ENCODE results near the gene INTS6. TPM values are rescaled to one million over a fixed set of nuclear protein-coding genes. Genes with fewer than 3 reads are reported as not detected.

Gene INTS6
- total and polyA plus RNA-seq, 2 donors from 2014 or later, result 8.3 to 31.0 TPM

- no peaks in the 10 kb centered on the region for H3K9me3 ChIP-seq (ENCODE audit: control insufficient read depth in 2 of 3, insufficient read depth in 1 of 3, low read length in 3 of 3)
- TF ChIP-seq CTCF (IDR thresholded peaks at IDR 0.05; ENCODE audit: borderline replicate concordance, extremely low read depth, insufficient read depth), result no peak
- no peaks in the 10 kb centered on the region for H3K27me3 ChIP-seq (ENCODE audit: control insufficient read depth, insufficient read depth, low read length)
- no peak overlapping the region for H3K4me3 ChIP-seq (ENCODE audit: low read length in 3 of 3)
- DNase-seq (no peak), FAIRE-seq (no peak)
- H3K36me3 ChIP-seq (ENCODE audit: control insufficient read depth in 2 of 3, insufficient read depth in 3 of 3, low read length in 3 of 3), result no peaks in the 10 kb centered on the region
- intact Hi-C loops (cut with DNase I), result no loop called here
- no peak overlapping the region for H3K9ac ChIP-seq (ENCODE audit: low read length in 3 of 3)
- H3K27ac ChIP-seq (ENCODE audit: low read depth in 2 of 2, low read length in 2 of 2), result no peak overlapping the region
- H3K4me1 ChIP-seq (ENCODE audit: control insufficient read depth in 2 of 3, insufficient read depth in 2 of 3, low read depth in 1 of 3, low read length in 3 of 3), result peaks cover 0 to 4% (median 0%) of the 10 kb centered on the region in 3 donors
Observed at GRCh38 chr13:51343475-51343874, 109.4 kb downstream of the INTS6 start.

GRCh38 chr13:51342706-51343105, 110.1 kb downstream of the INTS6 start:
- H3K27ac ChIP-seq (ENCODE audit: low read depth in 2 of 2, low read length in 2 of 2), result no peak overlapping the region
- no peak overlapping the region for H3K9ac ChIP-seq (ENCODE audit: low read length in 3 of 3)
- H3K4me3 ChIP-seq (ENCODE audit: low read length in 3 of 3), result no peak overlapping the region
- peaks cover 0 to 4% (median 0%) of the 10 kb centered on the region in 3 donors for H3K4me1 ChIP-seq (ENCODE audit: control insufficient read depth in 2 of 3, insufficient read depth in 2 of 3, low read depth in 1 of 3, low read length in 3 of 3)
- intact Hi-C loops (cut with DNase I), result no loop called here
- H3K36me3 ChIP-seq (ENCODE audit: control insufficient read depth in 2 of 3, insufficient read depth in 3 of 3, low read length in 3 of 3), result no peaks in the 10 kb centered on the region
- H3K9me3 ChIP-seq (ENCODE audit: control insufficient read depth in 2 of 3, insufficient read depth in 1 of 3, low read length in 3 of 3), result no peaks in the 10 kb centered on the region
- FAIRE-seq (no peak), DNase-seq (no peak)
- no peaks in the 10 kb centered on the region for H3K27me3 ChIP-seq (ENCODE audit: control insufficient read depth, insufficient read depth, low read length)
- no peak for TF ChIP-seq CTCF (IDR thresholded peaks at IDR 0.05; ENCODE audit: borderline replicate concordance, extremely low read depth, insufficient read depth)

GRCh38 chr13:51341791-51342190, 111.0 kb downstream of the INTS6 start:
- no peak overlapping the region for H3K27ac ChIP-seq (ENCODE audit: low read depth in 2 of 2, low read length in 2 of 2)
- peaks cover 0 to 4% (median 0%) of the 10 kb centered on the region in 3 donors for H3K4me1 ChIP-seq (ENCODE audit: control insufficient read depth in 2 of 3, insufficient read depth in 2 of 3, low read depth in 1 of 3, low read length in 3 of 3)
- H3K9ac ChIP-seq (ENCODE audit: low read length in 3 of 3), result no peak overlapping the region
- H3K4me3 ChIP-seq (ENCODE audit: low read length in 3 of 3), result no peak overlapping the region
- DNase-seq (no peak), FAIRE-seq (no peak)
- no peak for TF ChIP-seq CTCF (IDR thresholded peaks at IDR 0.05; ENCODE audit: borderline replicate concordance, extremely low read depth, insufficient read depth)
- H3K9me3 ChIP-seq (ENCODE audit: control insufficient read depth in 2 of 3, insufficient read depth in 1 of 3, low read length in 3 of 3), result no peaks in the 10 kb centered on the region
- H3K27me3 ChIP-seq (ENCODE audit: control insufficient read depth, insufficient read depth, low read length), result no peaks in the 10 kb centered on the region
- no peaks in the 10 kb centered on the region for H3K36me3 ChIP-seq (ENCODE audit: control insufficient read depth in 2 of 3, insufficient read depth in 3 of 3, low read length in 3 of 3)
- intact Hi-C loops (cut with DNase I), result no loop called here

- Histone ChIP-seq H3K36me3 (ENCODE audit: control insufficient read depth in 2 of 3, insufficient read depth in 3 of 3, low read length in 3 of 3) (no peaks in the 10 kb centered on the region), H3K27me3 (ENCODE audit: control insufficient read depth, insufficient read depth, low read length) (no peaks in the 10 kb centered on the region), H3K27ac (ENCODE audit: low read depth in 2 of 2, low read length in 2 of 2) (no peak overlapping the region), H3K9ac (ENCODE audit: low read length in 3 of 3) (no peak overlapping the region), H3K9me3 (ENCODE audit: control insufficient read depth in 2 of 3, insufficient read depth in 1 of 3, low read length in 3 of 3) (no peaks in the 10 kb centered on the region), H3K4me3 (ENCODE audit: low read length in 3 of 3) (no peak overlapping the region), H3K4me1 (ENCODE audit: control insufficient read depth in 2 of 3, insufficient read depth in 2 of 3, low read depth in 1 of 3, low read length in 3 of 3) (peaks cover 0 to 4% (median 0%) of the 10 kb centered on the region in 3 donors)
- DNase-seq, result no peak
- no peak for TF ChIP-seq CTCF (IDR thresholded peaks at IDR 0.05; ENCODE audit: borderline replicate concordance, extremely low read depth, insufficient read depth)
- no peak for FAIRE-seq
- intact Hi-C loops (cut with DNase I), result no loop called here
Observed at GRCh38 chr13:51341232-51341631, 111.6 kb downstream of the INTS6 start.
